B cell (primary cell): ENCODE results near the gene TMEM250. TPM values are rescaled to one million over a fixed set of nuclear protein-coding genes. Genes with fewer than 3 reads are reported as not detected.

Experiments used
- ATAC-seq: fragments of 200-7000 bp; cut with Tn5 transposase; one replicate; pipeline ENCODE4 v1.10.0; 2021; ENCODE audit warnings: low read depth, mild to moderate bottlenecking, moderate number of reproducible peaks, moderate library complexity
- CTCF ChIA-PET: fragments of 350-600 bp; sonication (Branson Sonifier 250); formaldehyde crosslinking; loops from one replicate; lab custom pipeline; 2021; ENCODE audit warnings: antibody characterized with exemption, inconsistent platforms; lab: Charles Lee
- POLR2A ChIA-PET: fragments of 350-600 bp; sonication (Branson Sonifier 250); formaldehyde crosslinking; loops from one replicate; lab custom pipeline; 2021; ENCODE audit warnings: antibody characterized with exemption; lab: Charles Lee
- DNase-seq: peaks from one replicate; pipeline ENCODE4 v3.0.0; 2013
- H2AFZ ChIP-seq: 2 replicates; pipeline ENCODE4 v1.6.1; 2012; ENCODE audit warnings: mild to moderate bottlenecking, low read depth, low read length; ENCODE audit not compliant: insufficient read depth, poor library complexity, severe bottlenecking
- H3K27ac ChIP-seq, 2 donors: 1 replicate in 1 of 2; 2 replicates in 1 of 2; pipeline ENCODE4 v1.5.1; 2012 to 2013; ENCODE audit warnings: low read length in 2 of 2, mild to moderate bottlenecking in 2 of 2, moderate library complexity in 1 of 2
- H3K27me3 ChIP-seq, 4 experiments: fragments of 200-600 bp in 1 of 4; sonication (generic) in 1 of 4; replicated peaks in 1 of 4; 1 replicate in 2 of 4; 2 replicates in 2 of 4; pipeline versions ENCODE4 v1.6.1 to v1.7.0; 2013 to 2016; ENCODE audit warnings: low read length in 3 of 4, mild to moderate bottlenecking in 2 of 4, mixed read lengths in 1 of 4, moderate library complexity in 1 of 4; ENCODE audit not compliant: insufficient read depth in 4 of 4, control insufficient read depth in 3 of 4; ENCODE audit errors: control extremely low read depth in 1 of 4
- H3K36me3 ChIP-seq, 2 experiments: replicated peaks in 1 of 2; 1 replicate in 1 of 2; 2 replicates in 1 of 2; pipeline versions ENCODE4 v1.6.1 to v1.7.1; 2013; ENCODE audit warnings: low read length in 1 of 2; ENCODE audit not compliant: insufficient read depth in 2 of 2, control insufficient read depth in 1 of 2; ENCODE audit errors: control extremely low read depth in 1 of 2, extremely low read depth in 1 of 2
- H3K4me1 ChIP-seq, 2 donors: fragments of 200-600 bp in 1 of 2; sonication (generic) in 1 of 2; 1 replicate in 1 of 2; 2 replicates in 1 of 2; pipeline versions ENCODE4 v1.5.1 to v1.6.1; 2013 to 2017; ENCODE audit warnings: low read length in 2 of 2; ENCODE audit not compliant: control insufficient read depth in 2 of 2, insufficient read depth in 2 of 2
- H3K4me2 ChIP-seq: replicated peaks from 2 replicates; pipeline ENCODE3; 2012; ENCODE audit warnings: mild to moderate bottlenecking, low read depth, low read length; ENCODE audit not compliant: poor library complexity, severe bottlenecking
- H3K4me3 ChIP-seq, 5 experiments: fragments of 200-600 bp in 1 of 5; sonication (generic) in 1 of 5; 1 replicate in 3 of 5; 2 replicates in 2 of 5; pipeline versions ENCODE4 v1.5.1 to v1.7.0; 2011 to 2016; ENCODE audit warnings: low read length in 4 of 5, mild to moderate bottlenecking in 4 of 5, low read depth in 2 of 5, control low read depth in 1 of 5, moderate library complexity in 1 of 5; ENCODE audit not compliant: insufficient read depth in 1 of 5; ENCODE audit errors: control extremely low read depth in 1 of 5, extremely low read depth in 1 of 5
- H3K79me2 ChIP-seq: fragments of 200-600 bp; sonication (generic); one replicate; pipeline ENCODE4 v1.6.0; 2016; ENCODE audit warnings: low read length; ENCODE audit not compliant: control insufficient read depth, insufficient read depth
- H3K9ac ChIP-seq: fragments of 200-600 bp; sonication (generic); 2 replicates; pipeline ENCODE4 v1.6.1; 2017; ENCODE audit warnings: mild to moderate bottlenecking, low read length, moderate library complexity
- H3K9me3 ChIP-seq, 3 donors: one replicate each; pipeline versions ENCODE4 v1.6.1 to v1.7.1; 2013; ENCODE audit warnings: low read length in 2 of 3; ENCODE audit not compliant: control insufficient read depth in 2 of 3, insufficient read depth in 1 of 3; ENCODE audit errors: control extremely low read depth in 1 of 3
- H4K20me1 ChIP-seq: 2 replicates; pipeline ENCODE4 v1.6.0; 2012; ENCODE audit warnings: mild to moderate bottlenecking, low read length; ENCODE audit not compliant: insufficient read depth, control insufficient read depth, poor library complexity, severe bottlenecking
- H3K27ac Mint-ChIP-seq: one replicate; pipeline ENCODE4 v1.8.0; 2021; ENCODE audit warnings: mixed read lengths
- H3K27me3 Mint-ChIP-seq: one replicate; pipeline ENCODE4 v1.8.0; 2021; ENCODE audit warnings: mixed read lengths
- H3K4me1 Mint-ChIP-seq: one replicate; pipeline ENCODE4 v1.8.0; 2021; ENCODE audit warnings: mixed read lengths
- H3K4me3 Mint-ChIP-seq: one replicate; pipeline ENCODE4 v1.8.0; 2021; ENCODE audit warnings: mixed read lengths
- H3K9me3 Mint-ChIP-seq: one replicate; pipeline ENCODE4 v1.8.0; 2022; ENCODE audit warnings: mixed read lengths; ENCODE audit not compliant: insufficient read depth
- EZH2 ChIP-seq: IDR thresholded peaks from 2 replicates; pipeline ENCODE4 v1.6.1; 2012; ENCODE audit warnings: borderline replicate concordance, low read depth, mild to moderate bottlenecking, moderate library complexity, low read length; ENCODE audit not compliant: insufficient read depth, poor library complexity, severe bottlenecking
- WGBS: methylation state at CpG from one replicate; pipeline ENCODE4 v1.1.5; 2013; ENCODE audit warnings: missing lambda C conversion rate; ENCODE audit not compliant: insufficient coverage; 5-methylcytosine and 5-hydroxymethylcytosine counted together
- intact Hi-C: fragments of 100-400 bp; cut with micrococcal nuclease; formaldehyde crosslinking; loops from one replicate; pipeline ENCODE4 v1.10.0; 2022
- polyA plus RNA-seq: library from polyadenylated mRNA; depleted of rRNA; stranded (reverse); fragments of >200 nt; gene quantifications from 2 replicates; pipeline ENCODE4 v1.2.3, GENCODE V29; 2012
- total RNA-seq, 2 donors: library from RNA; stranded (reverse); fragments of 120-200 nt in 1 of 2; gene quantifications; 1 replicate in 1 of 2; 2 replicates in 1 of 2; pipeline versions ENCODE4 v1.2.3 to v1.2.4, GENCODE V29; 2013 to 2022
- TF ChIP-seq, protein P1 (sequence below): fragments of 200-600 bp; IDR thresholded peaks from one replicate; pipeline ENCODE4 v1.8.0; 2022; ENCODE audit warnings: antibody characterized with exemption, mild to moderate bottlenecking

The TMEM250 gene
- total and polyA plus RNA-seq, 2 donors (not counting 1 experiment from before 2014, with no cell fraction given): 11.1 to 29.6 TPM

DNA sequence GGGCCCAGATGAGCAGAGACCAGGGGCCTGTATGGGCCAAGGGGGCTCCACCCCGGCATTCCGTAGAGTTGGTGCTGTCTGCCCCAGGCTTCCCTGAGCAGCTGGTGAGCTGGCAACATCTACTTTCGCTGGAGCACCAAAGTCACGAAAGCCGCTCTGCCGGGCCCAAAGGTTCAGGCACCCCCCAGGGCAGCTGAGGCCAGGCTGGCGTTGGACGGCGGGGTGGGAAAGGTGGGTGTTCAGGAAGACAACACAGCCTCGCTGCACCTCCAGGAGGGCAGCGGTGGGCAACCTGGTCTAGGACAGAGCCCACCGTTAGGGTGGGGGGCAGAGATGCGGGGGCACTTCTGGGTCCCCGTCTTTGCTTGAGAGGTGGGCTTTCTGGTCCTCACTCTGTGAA lies 30.1 kb upstream of the TMEM250 start:
- ATAC-seq: no peak

DNA sequence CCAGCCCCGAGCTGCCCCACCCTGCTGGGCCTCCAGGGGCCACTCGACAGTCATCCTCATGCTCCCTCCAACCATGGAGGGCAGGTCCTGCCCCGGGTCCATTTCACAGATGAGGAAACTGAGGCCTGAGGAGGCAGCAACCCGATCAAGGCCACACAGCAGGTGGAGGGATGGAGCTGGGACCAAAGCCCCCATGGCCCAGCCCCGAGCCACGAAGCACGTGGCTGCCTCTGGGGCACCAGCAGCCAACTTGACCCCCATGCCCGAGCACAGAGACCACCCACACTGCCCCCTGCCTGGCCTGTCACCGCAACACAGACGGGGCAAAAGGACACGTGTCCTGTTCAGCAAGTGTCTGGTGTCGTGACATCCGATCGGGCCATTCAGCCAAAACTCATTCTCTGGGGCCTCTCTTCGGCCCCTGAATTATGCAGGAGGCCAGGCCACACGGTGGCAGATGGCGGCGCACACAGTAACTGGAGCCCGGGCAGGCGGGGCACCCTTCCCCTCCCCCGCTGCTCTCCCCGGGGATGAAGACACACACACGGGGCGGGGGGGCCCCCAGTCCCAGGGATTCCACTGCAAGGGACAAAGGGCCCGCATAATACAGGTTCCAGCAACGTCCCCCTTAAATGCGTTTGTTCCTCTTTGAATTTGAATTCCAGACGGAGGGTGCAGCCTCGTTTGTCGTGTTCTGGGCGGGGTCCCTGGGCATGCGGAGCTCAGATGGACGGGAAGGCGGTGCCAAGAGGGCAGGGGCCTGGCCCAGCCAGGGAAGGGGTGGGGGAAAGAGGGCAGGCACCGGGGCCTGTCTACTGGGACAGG lies 29.4 kb upstream of the TMEM250 start:
- no peaks in the 10 kb centered on the region for H4K20me1 ChIP-seq
- no peak overlapping the region for H3K9ac ChIP-seq
- H3K4me3 Mint-ChIP-seq: no peak overlapping the region
- WGBS: 48% methylated on average over 34 of the region's 35 CpGs
- intact Hi-C loops: no loop called here
- H3K27ac Mint-ChIP-seq: no peak overlapping the region
- no peaks in the 10 kb centered on the region for H3K9me3 Mint-ChIP-seq
- H3K4me3 ChIP-seq: no peak overlapping the region
- H3K79me2 ChIP-seq: no peaks in the 10 kb centered on the region
- H3K9me3 ChIP-seq: peaks cover 0 to 6% (median 0%) of the 10 kb centered on the region in 3 donors
- CTCF ChIA-PET: no interaction called here
- POLR2A ChIA-PET: no interaction called here
- peaks cover 0 to 41% (median 5%) of the 10 kb centered on the region in 4 experiments for H3K27me3 ChIP-seq
- TF ChIP-seq, protein P1, sequence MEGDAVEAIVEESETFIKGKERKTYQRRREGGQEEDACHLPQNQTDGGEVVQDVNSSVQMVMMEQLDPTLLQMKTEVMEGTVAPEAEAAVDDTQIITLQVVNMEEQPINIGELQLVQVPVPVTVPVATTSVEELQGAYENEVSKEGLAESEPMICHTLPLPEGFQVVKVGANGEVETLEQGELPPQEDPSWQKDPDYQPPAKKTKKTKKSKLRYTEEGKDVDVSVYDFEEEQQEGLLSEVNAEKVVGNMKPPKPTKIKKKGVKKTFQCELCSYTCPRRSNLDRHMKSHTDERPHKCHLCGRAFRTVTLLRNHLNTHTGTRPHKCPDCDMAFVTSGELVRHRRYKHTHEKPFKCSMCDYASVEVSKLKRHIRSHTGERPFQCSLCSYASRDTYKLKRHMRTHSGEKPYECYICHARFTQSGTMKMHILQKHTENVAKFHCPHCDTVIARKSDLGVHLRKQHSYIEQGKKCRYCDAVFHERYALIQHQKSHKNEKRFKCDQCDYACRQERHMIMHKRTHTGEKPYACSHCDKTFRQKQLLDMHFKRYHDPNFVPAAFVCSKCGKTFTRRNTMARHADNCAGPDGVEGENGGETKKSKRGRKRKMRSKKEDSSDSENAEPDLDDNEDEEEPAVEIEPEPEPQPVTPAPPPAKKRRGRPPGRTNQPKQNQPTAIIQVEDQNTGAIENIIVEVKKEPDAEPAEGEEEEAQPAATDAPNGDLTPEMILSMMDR: no peak
- TF ChIP-seq EZH2: no peak
- H3K4me2 ChIP-seq: no peak overlapping the region
- no peaks in the 10 kb centered on the region for H3K36me3 ChIP-seq
- H2AFZ ChIP-seq: no peak overlapping the region
- H3K4me1 ChIP-seq: no peaks in the 10 kb centered on the region
- H3K27me3 Mint-ChIP-seq: peaks cover 12% of the 10 kb centered on the region
- DNase-seq (no peak), ATAC-seq (no peak)
- no peak overlapping the region for H3K27ac ChIP-seq
- H3K4me1 Mint-ChIP-seq: no peaks in the 10 kb centered on the region

More for the DNA sequence above, 30.1 kb upstream of the TMEM250 start:
- Histone ChIP-seq H4K20me1 (no peaks in the 10 kb centered on the region), H3K36me3 (no peaks in the 10 kb centered on the region), H3K4me2 (no peak overlapping the region), H3K79me2 (no peaks in the 10 kb centered on the region), H3K27me3 (peaks cover 0 to 34% (median 5%) of the 10 kb centered on the region in 4 experiments), H3K9ac (no peak overlapping the region), H3K9me3 (peaks cover 0 to 6% (median 0%) of the 10 kb centered on the region in 3 donors), H3K4me1 (no peaks in the 10 kb centered on the region), H2AFZ (no peak overlapping the region), H3K27ac (no peak overlapping the region), H3K4me3 (no peak overlapping the region)
- no peaks in the 10 kb centered on the region for H3K9me3 Mint-ChIP-seq
- no peak for TF ChIP-seq EZH2
- TF ChIP-seq, protein P1: no peak
- ChIA-PET CTCF (no interaction called here), POLR2A (no interaction called here)
- H3K27ac Mint-ChIP-seq: no peak overlapping the region
- no peaks in the 10 kb centered on the region for H3K4me1 Mint-ChIP-seq
- no peak for DNase-seq
- peaks cover 12% of the 10 kb centered on the region for H3K27me3 Mint-ChIP-seq
- no peak overlapping the region for H3K4me3 Mint-ChIP-seq
- 90% methylated on average over 13 of the region's 14 CpGs for WGBS
- intact Hi-C loops: no loop called here
